ENCODE results near the gene GDAP2.

DNA sequence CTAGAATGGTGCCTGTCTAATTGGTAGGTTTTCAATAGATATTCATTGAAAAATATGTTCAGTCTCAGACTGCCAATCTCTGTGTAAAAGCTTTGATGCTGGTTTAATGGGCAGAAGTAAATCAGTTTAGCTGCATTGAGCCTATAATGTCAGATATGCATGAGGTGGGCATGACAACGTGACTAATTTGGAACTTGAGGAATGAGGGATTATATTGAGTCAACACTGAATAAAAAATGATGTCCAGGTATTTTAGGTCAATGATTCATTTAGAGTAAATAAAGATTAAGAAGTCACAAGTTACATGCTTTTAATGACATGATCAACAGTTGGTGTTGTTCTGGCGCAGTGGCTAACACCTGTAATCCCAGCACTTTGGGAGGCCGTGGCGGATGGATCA, 3.2 kb upstream of the GDAP2 start:
- TF ChIP-seq, protein P1, sequence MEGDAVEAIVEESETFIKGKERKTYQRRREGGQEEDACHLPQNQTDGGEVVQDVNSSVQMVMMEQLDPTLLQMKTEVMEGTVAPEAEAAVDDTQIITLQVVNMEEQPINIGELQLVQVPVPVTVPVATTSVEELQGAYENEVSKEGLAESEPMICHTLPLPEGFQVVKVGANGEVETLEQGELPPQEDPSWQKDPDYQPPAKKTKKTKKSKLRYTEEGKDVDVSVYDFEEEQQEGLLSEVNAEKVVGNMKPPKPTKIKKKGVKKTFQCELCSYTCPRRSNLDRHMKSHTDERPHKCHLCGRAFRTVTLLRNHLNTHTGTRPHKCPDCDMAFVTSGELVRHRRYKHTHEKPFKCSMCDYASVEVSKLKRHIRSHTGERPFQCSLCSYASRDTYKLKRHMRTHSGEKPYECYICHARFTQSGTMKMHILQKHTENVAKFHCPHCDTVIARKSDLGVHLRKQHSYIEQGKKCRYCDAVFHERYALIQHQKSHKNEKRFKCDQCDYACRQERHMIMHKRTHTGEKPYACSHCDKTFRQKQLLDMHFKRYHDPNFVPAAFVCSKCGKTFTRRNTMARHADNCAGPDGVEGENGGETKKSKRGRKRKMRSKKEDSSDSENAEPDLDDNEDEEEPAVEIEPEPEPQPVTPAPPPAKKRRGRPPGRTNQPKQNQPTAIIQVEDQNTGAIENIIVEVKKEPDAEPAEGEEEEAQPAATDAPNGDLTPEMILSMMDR (IDR thresholded peaks at IDR 0.05) = no peak
- TF ChIP-seq POLR2A (IDR thresholded peaks at IDR 0.05) = no peak
- TF ChIP-seq EP300 (IDR thresholded peaks at IDR 0.05) = no peak
